GM18873 (cell line): ENCODE measurements around the gene NRDC.

Experiments used
- ATAC-seq: cut with Tn5 transposase; IDR thresholded peaks from one replicate; pipeline ENCODE4 v1.9.1; 2021; ENCODE audit warnings: mild to moderate bottlenecking, moderate library complexity, moderate number of reproducible peaks; ENCODE audit not compliant: unreplicated experiment, low FRiP score

NRDC gene

DNA sequence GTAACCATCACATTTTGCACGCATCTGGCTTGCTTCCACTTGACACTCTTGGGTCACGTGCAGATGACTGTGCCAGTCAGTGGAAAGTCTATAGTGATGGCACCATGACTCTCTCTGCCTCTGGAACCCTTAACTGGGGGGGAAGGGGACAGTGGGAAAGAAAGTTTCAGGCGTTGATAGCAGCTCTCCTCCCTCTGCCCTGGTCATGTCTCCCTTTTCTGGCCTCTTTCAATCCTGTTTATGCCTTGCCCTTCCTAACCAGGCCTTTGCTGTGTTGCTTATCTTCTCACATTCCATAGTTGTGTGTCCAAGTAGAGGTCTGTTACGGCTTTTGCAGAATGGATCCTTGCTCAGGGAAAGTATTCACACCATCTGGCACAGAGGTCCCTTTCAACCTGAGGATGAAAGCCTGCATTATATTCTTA lies 93.5 kb downstream of the NRDC start:
- ATAC-seq, result no peak

DNA sequence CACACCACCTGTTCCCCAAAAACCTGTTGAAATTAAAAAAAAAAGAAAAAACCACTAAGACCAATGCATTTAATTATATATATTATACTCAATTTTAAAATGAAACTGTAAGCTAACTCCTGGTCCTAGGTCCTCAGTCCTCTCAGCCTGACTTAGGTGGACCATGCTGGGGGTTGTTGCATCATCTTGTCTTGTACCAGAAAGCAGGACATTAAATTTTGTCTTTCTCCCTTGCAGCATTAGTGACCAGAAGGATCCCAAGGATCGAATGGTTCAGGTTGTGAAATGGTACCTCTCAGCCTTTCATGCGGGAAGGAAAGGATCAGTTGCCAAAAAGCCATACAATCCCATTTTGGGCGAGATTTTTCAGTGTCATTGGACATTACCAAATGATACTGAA lies 97.6 kb downstream of the NRDC start:
- ATAC-seq, result no peak

DNA sequence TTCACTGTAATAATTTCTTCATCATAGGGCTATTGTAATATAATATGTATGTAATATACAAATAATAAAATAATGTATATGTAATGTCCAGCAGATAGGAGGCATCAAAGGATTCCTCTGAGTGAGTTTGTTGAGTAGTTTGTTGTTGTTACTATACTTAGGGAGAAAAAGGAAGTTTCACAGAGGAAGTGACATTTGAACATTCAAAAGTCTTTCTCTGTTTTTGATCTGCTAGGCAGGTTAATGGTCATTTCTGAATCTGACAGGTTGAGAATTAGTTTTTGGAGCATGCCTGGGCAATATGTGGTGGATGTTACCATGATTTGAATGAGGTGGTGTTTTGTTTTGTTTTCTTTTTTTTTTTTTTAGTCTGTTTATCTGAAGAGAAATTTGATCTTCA lies 102.1 kb downstream of the NRDC start:
- ATAC-seq, result no peak

DNA sequence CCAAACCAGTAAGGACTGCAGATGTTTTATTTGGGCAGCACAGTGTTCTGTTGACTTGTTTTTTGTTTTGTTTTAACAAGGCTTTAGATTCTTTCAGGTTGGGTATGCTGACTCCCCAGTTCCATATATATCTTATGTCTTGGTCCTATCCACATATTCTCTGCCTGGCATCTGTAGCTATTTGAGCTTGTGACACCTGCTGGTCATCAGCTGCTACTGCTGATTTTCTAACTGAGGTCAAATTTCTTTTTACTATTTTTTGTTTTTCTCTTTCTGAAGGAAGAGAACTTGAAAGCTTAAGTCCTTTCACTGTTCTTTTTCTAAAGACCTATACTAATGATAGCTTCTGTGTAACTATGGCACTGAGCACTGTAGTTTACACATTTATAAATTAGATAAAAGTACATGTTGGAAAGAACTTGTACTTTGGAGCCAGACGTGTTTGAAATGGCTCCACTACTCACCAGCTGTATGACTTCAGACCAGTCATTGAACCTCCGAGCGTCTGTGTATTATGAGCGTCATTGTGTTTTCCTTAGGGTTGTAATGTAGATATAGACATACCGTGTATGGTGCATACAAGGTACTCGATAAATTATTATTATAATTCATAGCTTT lies 109.4 kb downstream of the NRDC start:
- ATAC-seq, result no peak

DNA sequence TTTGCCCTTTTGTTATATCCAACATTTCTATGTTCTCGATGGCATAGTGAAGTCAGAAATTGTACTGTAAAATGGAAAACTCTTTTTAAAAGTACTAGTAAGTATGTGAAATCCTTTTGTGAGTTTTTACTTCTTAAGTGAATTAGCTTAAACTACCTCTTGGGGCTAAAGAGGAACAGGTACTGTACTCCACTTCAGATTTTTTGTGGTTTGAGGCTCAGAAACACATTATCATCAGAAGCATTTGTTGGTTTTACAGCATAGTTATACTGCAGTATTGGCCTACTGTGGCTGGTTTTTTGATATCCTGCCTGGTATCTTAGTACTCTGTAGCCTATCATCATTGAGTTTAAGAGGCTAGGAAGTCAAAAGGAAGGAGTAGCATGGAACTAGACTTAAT lies 117.2 kb downstream of the NRDC start:
- ATAC-seq, result no peak

DNA sequence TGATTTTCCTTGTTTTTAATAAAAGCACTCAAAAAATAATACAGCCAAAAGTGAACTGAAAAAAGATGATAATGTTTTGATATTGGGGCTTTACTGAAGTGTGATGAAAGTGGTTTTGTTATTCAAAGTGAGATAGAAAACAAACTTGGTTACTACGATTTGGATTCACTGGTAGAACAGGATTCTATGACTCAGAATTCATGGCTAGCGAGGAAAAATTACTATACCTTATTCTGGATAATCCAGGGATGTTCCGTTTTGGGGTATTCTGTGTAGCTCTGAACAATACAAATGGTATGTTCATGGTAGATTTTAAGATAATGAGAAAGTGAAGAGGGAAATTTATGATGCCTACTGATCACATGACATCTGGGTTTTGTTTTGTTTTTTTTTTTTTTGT lies 117.7 kb downstream of the NRDC start:
- ATAC-seq, result no peak

DNA sequence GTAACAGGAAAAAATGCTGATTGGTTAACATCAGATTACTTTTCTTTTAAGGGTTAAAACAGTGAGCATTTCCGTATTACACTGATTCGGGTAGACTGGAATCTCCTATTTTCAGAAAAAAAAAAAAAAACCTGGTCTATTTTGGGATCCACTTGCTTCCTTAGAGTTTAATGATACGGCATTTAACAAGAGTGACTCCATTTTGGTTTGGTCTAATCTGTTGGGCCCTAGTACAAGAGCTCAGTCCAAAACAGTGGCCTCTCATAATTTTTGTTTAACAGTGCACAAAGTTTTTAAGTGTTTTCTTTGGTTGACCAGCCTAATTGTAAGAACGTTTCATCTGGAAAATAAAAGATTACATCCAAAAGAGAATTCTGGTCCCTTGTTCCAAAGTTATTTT lies 120.2 kb downstream of the NRDC start:
- ATAC-seq, result no peak

DNA sequence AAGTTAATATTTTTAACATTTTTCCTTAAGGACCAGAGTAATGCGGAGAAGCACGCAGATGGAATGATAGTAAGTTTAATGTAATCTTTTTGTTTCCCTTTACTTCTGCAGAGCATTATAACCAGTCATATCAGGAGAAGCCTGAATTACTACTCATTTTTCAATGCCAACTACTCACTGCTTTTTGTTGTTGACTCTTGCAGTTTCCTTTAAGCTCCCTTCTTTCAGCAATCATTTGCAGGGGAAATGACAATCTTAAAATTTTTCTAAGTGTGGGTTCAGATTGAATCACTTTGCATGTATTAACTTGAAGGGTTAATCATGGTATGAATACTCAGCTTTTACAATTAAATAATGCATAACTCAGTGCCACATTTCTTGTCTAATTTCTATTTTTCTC lies 122.2 kb downstream of the NRDC start:
- no peak for ATAC-seq

DNA sequence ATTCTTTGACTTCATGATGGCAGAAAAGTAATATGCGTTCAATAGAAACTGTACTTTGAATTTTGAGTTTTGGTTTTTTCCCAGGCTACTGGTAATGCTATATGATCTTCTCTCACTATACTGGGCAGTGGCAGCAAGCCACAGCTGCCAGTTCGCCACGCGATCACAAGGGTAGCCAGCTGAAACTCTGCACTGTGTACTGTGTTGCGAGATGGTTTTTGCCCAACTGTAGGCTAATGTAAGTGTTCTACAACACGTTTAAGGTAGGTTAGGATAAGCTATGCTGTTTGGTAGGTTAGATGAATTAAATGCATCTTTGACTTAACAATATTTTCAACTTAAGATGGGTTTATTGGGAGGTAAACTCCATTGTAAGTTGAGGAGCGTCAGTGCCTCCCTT lies 123.1 kb downstream of the NRDC start:
- ATAC-seq, result no peak

DNA sequence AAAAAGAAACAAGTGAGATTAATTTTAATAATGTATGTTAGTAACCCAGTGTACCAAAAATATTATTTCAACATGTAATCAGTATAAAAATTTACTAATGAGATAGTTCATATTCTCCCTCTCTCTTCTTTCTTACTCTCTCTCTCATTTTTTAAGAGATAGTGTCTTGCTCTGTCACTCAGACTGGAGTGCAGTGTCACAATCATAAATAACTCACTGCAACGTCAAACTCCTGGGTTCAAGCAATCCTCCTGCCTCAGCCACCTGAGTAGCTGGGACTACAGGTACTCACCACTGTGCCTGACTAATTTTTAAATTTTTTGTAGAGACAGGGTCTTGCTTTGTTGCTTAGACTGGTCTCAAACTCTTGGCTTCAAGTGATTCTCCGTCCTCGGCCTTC lies 123.9 kb downstream of the NRDC start:
- no peak for ATAC-seq

DNA sequence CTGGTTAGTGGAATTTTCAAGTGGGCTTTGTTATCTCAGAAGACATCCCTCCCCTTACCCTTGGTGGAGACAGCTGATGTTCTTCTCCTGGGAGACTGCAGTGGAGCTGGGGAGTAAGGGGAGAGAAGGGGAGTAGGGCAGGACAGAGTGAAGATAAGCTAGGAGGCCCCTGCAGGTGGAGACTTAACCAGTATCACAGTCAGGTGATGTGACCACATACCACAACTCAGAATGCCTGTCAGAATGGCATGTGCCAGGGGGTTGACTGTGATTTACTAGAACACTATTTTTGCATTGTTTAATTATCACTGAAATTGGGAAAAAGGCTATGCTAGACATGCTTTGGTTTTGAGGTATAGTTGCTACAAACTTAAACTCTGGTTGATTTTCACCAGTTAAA lies 124.6 kb downstream of the NRDC start:
- ATAC-seq, result no peak

DNA sequence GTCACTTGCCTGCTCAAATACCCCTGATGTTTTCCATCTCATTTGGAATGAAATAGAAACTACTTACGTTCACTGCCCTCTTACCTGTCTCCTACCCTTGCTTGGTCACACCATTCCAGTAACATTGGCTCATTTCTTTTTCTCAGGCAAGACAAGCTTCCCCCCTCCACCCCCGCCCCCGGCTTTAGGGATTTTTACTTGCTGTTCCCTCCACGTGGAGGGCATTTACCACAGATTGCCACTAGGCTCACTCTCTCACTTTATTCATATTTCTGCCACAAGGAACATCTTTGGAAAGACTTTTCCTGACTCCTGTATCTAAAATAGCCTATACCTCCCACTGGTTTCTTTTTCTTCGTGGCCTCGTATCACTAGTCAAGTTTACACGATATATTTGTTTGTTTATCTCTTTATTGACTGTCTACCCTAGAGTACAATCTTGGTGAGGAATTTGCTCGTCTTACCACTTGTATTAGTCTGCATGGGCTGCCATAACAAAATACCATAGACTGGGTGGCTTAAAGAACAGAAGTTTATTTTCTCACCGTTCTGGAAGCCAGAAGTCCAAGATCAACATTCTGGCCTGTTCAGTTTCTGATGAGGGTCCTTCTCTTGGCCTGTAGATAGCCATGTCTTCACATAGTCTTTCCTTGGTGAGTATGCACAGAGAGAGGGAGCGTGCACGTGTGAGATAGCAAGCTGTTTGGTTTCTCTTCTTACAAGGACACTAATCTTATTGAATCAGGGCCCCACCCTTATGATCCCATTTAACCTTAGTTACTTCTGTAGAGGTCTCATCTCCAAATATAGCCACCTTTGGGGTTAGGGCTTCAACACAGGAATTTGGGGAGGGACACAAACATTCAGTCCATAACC lies 126.2 kb downstream of the NRDC start:
- ATAC-seq, result no peak

DNA sequence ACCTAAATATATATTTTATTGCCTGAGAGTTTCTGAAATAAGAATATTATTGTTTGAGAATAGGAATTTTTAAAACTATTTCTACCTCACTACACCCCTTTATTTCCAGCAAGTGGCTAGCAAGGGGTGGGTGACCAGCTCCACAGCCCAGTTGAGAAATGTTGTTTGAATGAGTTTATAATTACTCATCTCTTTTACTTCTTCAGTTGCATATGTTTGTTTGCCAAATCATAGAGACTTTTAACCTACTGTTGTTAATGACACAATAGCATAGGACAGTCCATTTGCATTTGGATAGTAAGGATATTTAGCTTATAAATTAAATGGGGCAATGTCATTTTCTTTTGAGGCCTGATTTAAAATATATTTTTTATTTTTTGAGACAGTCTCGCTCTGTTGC lies 127.8 kb downstream of the NRDC start:
- ATAC-seq, result no peak

DNA sequence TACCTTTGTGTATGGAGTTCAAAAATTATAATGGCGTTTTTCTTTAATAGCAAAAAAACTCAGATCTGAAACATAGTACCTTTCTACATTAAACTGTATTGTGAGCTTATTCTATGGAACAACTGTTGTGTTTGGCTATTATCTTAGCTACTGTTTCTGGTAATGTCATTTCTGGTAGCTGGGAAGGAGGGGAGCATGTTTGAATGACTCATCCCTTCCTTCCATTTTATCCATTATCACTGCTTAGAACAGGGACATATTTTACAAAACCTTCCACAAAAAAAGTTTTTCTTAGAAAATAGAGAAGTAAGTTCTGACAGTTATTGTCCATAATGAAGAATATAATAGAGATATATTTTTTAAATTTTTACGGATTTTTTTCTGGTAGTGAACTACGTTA lies 128.3 kb downstream of the NRDC start:
- ATAC-seq, result no peak

DNA sequence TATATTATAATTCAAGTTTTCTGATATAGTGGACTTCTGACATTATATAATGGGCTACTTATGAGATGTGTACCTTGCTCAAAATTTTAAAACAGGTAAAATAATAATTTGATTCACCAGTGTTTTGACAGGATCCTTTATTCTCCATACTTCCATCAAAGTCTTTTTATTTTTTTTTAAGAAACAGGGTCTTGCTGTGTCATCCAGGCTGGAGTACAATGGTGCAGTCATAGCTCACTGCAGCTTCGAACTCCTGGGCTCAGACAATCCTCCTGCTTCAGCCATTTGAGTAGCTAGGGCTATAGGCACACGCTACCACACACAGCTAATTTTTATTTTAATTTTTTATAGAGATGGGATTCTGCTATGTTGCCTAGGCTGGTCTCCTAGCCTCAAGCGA lies 129.4 kb downstream of the NRDC start:
- ATAC-seq, result no peak

DNA sequence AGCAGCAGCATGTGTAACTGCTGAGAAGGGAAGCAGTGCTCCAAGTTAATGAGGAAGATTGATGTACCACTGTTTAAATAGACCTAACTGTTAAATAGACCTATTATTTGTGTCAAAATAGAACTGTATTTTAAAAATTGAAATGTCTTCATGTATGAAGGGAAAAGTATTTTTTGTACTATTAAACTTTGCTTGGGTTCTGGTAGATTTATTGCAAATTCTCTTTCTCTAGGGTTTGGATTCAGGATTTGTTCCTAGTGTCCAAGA lies 133.3 kb downstream of the NRDC start:
- no peak for ATAC-seq

DNA sequence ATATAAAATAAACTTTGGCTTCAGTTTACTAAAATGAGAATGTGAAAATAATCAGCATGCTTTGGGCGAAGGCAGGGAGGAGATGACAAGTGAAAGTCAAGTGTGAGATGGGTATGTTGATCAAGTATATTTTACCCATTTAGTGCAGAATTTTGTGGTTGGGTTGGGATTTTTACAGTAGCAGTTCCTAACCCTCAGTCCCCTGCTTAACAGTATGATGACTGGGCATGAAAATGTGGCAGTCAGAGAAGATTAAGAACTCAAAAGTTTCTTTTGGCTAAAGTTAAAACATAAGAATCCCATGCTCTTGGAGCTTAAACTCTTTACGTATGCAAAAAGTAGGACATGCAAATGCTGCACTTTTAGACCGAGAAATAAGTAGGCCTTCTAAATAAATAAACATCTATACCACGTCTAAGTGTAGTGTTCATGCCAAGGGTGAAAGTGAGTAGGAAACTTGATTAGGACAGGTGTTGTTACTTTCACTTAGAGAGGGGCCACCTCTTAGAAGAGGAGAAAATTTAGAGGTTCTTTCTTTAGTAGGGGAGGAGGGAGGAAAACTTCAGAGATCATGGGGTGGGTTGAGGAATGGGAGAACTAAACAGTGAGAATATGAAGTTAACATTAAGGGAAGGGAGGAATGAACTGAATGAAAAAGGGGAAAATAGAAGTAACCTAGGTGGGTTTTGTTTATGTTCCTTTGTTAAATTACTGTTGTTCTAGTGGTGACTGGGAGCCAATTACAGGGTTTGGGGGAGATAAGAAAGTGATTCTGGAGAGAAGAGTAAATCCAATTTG lies 133.8 kb downstream of the NRDC start:
- no peak for ATAC-seq

DNA sequence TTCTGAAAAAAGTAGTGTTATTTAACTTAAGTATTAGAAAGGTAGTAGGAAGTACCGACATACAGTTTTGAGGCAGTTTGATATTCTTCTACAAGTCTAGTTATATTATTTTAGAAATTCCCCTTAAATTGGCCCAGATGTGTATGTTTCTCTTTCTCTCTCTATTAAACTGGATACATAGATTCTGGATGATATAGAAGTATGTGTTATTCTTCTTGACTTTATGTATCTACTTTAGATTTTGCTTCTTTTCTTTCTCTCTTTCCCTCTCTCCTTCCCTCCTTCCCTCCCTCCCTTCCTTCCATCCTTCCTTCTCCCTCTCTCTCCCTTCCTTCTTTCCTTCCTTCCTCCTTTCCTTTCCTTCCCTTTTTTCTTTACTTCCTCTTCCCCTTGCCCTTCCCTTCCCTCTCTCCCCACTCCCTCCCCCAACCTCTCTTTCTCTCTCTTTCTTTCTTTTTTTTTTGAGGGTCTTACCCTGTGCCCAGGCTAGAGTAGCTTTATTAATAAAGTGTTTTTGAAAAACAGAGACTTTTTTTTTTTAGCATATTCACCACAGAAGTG lies 137.3 kb downstream of the NRDC start:
- no peak for ATAC-seq

DNA sequence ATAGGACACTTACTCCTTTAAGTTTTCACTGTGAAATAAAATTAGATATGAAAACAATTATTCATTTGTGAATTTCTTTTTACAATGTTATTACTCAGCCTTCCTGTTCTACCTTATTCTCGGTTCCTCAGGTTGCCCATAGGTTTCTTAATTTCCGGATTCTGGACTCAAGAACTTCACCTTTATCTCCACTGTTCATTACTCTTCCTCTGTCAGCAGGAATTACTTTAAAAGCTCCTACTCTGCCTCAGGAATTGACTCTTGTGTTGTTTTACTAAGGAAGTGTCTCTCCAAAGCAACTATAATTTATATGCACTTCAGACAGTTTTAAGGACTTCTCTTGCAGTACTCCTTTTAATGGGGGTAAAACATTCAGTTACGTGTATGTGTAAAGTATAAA lies 137.9 kb downstream of the NRDC start:
- no peak for ATAC-seq
